HG03521 (cell line): Measurements from ENCODE around the gene LRRK2.

Experiments
- ATAC-seq: cut with Tn5 transposase; IDR thresholded peaks from one replicate; pipeline ENCODE4 v1.9.1; 2021; ENCODE audit warnings: mild to moderate bottlenecking, moderate library complexity; ENCODE audit not compliant: unreplicated experiment

LRRK2 gene

GRCh38 chr12:40390980-40391379 lies 166.2 kb downstream of the LRRK2 start:
- ATAC-seq, result no peak

- no peak for ATAC-seq
Measured at GRCh38 chr12:40393026-40393425, 168.2 kb downstream of the LRRK2 start.

GRCh38 chr12:40399656-40400055 lies 174.9 kb downstream of the LRRK2 start:
- ATAC-seq, result no peak

GRCh38 chr12:40405419-40405818 lies 180.6 kb downstream of the LRRK2 start:
- ATAC-seq, result no peak
